GM21825 (cell line): ENCODE results near the gene RAD54L2.
"Not testable (repeated sequence)": the region's sequence is repeated elsewhere in the genome, so short reads cannot be mapped to it uniquely, and the experiment has no call there.

ENCODE experiments used
- ATAC-seq: cut with Tn5 transposase; IDR thresholded peaks from one replicate; pipeline ENCODE4 v1.9.1; 2021; ENCODE audit warnings: mild to moderate bottlenecking, moderate library complexity; ENCODE audit not compliant: unreplicated experiment

RAD54L2 gene

GRCh38 chr3:51538459-51539290 lies at the start of gene RAD54L2:
Gene RAD54L2, plus strand, starts transcription at chr3:51538719. Its CDS starts 51,702 bp downstream, at chr3:51590421.
- ATAC-seq = peak; percentile 73

- peak; percentile 64 for ATAC-seq
Observed at GRCh38 chr3:51498876-51499738, 39.4 kb upstream of the RAD54L2 start.

- ATAC-seq = no peak
Observed at GRCh38 chr3:51500632-51501131, 37.8 kb upstream of the RAD54L2 start.

- ATAC-seq = no peak
Observed at GRCh38 chr3:51501833-51502561, 36.5 kb upstream of the RAD54L2 start.

- ATAC-seq = no peak
Observed at GRCh38 chr3:51502562-51502910, 36.0 kb upstream of the RAD54L2 start.

- no peak for ATAC-seq
Observed at GRCh38 chr3:51503007-51503406, 35.5 kb upstream of the RAD54L2 start.

GRCh38 chr3:51508255-51508654 lies 30.3 kb upstream of the RAD54L2 start:
- no peak for ATAC-seq

GRCh38 chr3:51510996-51511395 lies 27.5 kb upstream of the RAD54L2 start:
- ATAC-seq = no peak

- no peak for ATAC-seq
Observed at GRCh38 chr3:51514210-51514609, 24.3 kb upstream of the RAD54L2 start.

- ATAC-seq = no peak
Observed at GRCh38 chr3:51519848-51520247, 18.7 kb upstream of the RAD54L2 start.

- peak; percentile 87 for ATAC-seq
Observed at GRCh38 chr3:51520906-51521730, 17.4 kb upstream of the RAD54L2 start.

GRCh38 chr3:51522273-51522962 lies 16.1 kb upstream of the RAD54L2 start:
- ATAC-seq = no peak

GRCh38 chr3:51524874-51525273 lies 13.6 kb upstream of the RAD54L2 start:
- ATAC-seq = not testable (repeated sequence)

- ATAC-seq = no peak
Observed at GRCh38 chr3:51530485-51530884, 8.0 kb upstream of the RAD54L2 start.

- ATAC-seq = no peak
Observed at GRCh38 chr3:51535146-51536019, 3.1 kb upstream of the RAD54L2 start.

- not testable (repeated sequence) for ATAC-seq
Observed at GRCh38 chr3:51537631-51538030, 888 bp upstream of the RAD54L2 start.

- ATAC-seq = no peak
Observed at GRCh38 chr3:51538115-51538458, 432 bp upstream of the RAD54L2 start.

- ATAC-seq = no peak
Observed at GRCh38 chr3:51539291-51539941, 897 bp downstream of the RAD54L2 start.
